Naive thymus-derived CD8-positive, alpha-beta T cell (primary cell): Measurements from ENCODE around the gene INPP5K. TPM values are rescaled to one million over a fixed set of nuclear protein-coding genes. Genes with fewer than 3 reads are reported as not detected.
"Not testable (repeated sequence)": the region's sequence is repeated elsewhere in the genome, so short reads cannot be mapped to it uniquely, and the experiment has no call there.

ENCODE experiments used
- ATAC-seq, 2 donors: fragments of 150-1000 bp; cut with Tn5 transposase in 1 of 2; sonication (Bioruptor Pico), chemical (Tn5 transposase) in 1 of 2; 1 replicate in 1 of 2; 2 replicates in 1 of 2; pipeline ENCODE4 v1.10.0; 2021; ENCODE audit warnings: mild to moderate bottlenecking in 2 of 2, moderate library complexity in 2 of 2
- POLR2A ChIA-PET: fragments of 350-600 bp; sonication (Branson Sonifier 250); formaldehyde crosslinking; loops from one replicate; lab custom pipeline; 2021; ENCODE audit warnings: antibody characterized with exemption; lab: Charles Lee
- DNase-seq, 10 donors: peaks; one replicate each; pipeline versions ENCODE4 v3.0.0 to v3.0.0-alpha.2; 2020 to 2022
- H3K27ac Mint-ChIP-seq, 10 donors: one replicate each; pipeline ENCODE4 v1.8.0; 2020 to 2022; ENCODE audit warnings: mild to moderate bottlenecking in 10 of 10, mixed read lengths in 10 of 10, moderate library complexity in 4 of 10, inconsistent platforms in 1 of 10
- H3K27me3 Mint-ChIP-seq, 5 donors: one replicate each; pipeline ENCODE4 v1.8.0; 2021 to 2022; ENCODE audit warnings: mixed read lengths in 5 of 5
- H3K36me3 Mint-ChIP-seq, 3 donors: one replicate each; pipeline ENCODE4 v1.8.0; 2020 to 2022; ENCODE audit warnings: mixed read lengths in 3 of 3, mild to moderate bottlenecking in 2 of 3, inconsistent platforms in 1 of 3
- H3K4me1 Mint-ChIP-seq, 4 donors: one replicate each; pipeline ENCODE4 v1.8.0; 2021 to 2022; ENCODE audit warnings: mixed read lengths in 4 of 4
- H3K4me3 Mint-ChIP-seq, 10 donors: one replicate each; pipeline ENCODE4 v1.8.0; 2020 to 2022; ENCODE audit warnings: mild to moderate bottlenecking in 10 of 10, mixed read lengths in 10 of 10, moderate library complexity in 6 of 10, inconsistent platforms in 1 of 10
- H3K9me3 Mint-ChIP-seq, 9 donors: one replicate each; pipeline ENCODE4 v1.8.0; 2020 to 2022; ENCODE audit warnings: mixed read lengths in 9 of 9, mild to moderate bottlenecking in 3 of 9, inconsistent platforms in 1 of 9, moderate library complexity in 1 of 9
- polyA plus RNA-seq, 3 donors: library from polyadenylated mRNA; unstranded; fragments of 300-500 nt; fragmentation: Illumina TruSeq; gene quantifications; one replicate each; pipeline ENCODE4 v1.2.3, GENCODE V29; 2021
- total RNA-seq, 8 experiments: library from RNA in 2 of 8; stranded (reverse) in 2 of 8; gene quantifications; one replicate each; pipeline ENCODE4 v1.2.3 and lab custom pipeline; 2021 to 2026

Gene INPP5K
- total and polyA plus RNA-seq, 5 experiments from 2014 or later: 62.0 to 93.8 (median 75.4) TPM

GRCh38 chr17:1515640-1516387, 598 bp downstream of the INPP5K start:
- H3K27me3 Mint-ChIP-seq: no peaks in the 10 kb centered on the region
- H3K9me3 Mint-ChIP-seq: no peaks in the 10 kb centered on the region
- peaks cover 0 to 42% (median 8%) of the 10 kb centered on the region in 3 donors for H3K36me3 Mint-ChIP-seq
- POLR2A ChIA-PET: interaction anchor here (0.6 to 3.8 kb wide), 26 partner anchors 11 to 314 kb away, joined by 3 to 38 read pairs (median 4); partner anchors contain the start of genes CRK, MYO1C, PITPNA and RPA1
- peak overlapping the region; percentile 82 to 95 (median 93) for H3K27ac Mint-ChIP-seq
- H3K4me1 Mint-ChIP-seq: peaks cover 12 to 36% (median 21%) of the 10 kb centered on the region in 4 donors
- DNase-seq (peak in 9 of 10 donors; percentile 36 to 77 (median 46)), ATAC-seq (peak; percentile 19 to 25)
- peak overlapping the region; percentile 81 to 94 (median 91) for H3K4me3 Mint-ChIP-seq

GRCh38 chr17:1512351-1512750, 4.1 kb downstream of the INPP5K start:
- ATAC-seq (no peak), DNase-seq (no peak)
- Mint-ChIP-seq H3K4me1 (peaks cover 18 to 31% (median 26%) of the 10 kb centered on the region in 4 donors), H3K4me3 (no peak overlapping the region), H3K9me3 (no peaks in the 10 kb centered on the region), H3K36me3 (peaks cover 0 to 66% (median 14%) of the 10 kb centered on the region in 3 donors), H3K27ac (peak overlapping the region in 1 of 10 donors; percentile 12), H3K27me3 (no peaks in the 10 kb centered on the region)
- POLR2A ChIA-PET: no interaction called here

GRCh38 chr17:1511756-1512321, 4.6 kb downstream of the INPP5K start:
- Mint-ChIP-seq H3K36me3 (peaks cover 0 to 71% (median 18%) of the 10 kb centered on the region in 3 donors), H3K27ac (no peak overlapping the region), H3K9me3 (no peaks in the 10 kb centered on the region), H3K4me3 (no peak overlapping the region), H3K4me1 (peaks cover 18 to 31% (median 26%) of the 10 kb centered on the region in 4 donors), H3K27me3 (no peaks in the 10 kb centered on the region)
- POLR2A ChIA-PET: no interaction called here
- no peak for DNase-seq
- ATAC-seq: no peak

- Mint-ChIP-seq H3K36me3 (peaks cover 0 to 76% (median 20%) of the 10 kb centered on the region in 3 donors), H3K27me3 (no peaks in the 10 kb centered on the region), H3K4me3 (no peak overlapping the region), H3K27ac (peak overlapping the region in 1 of 10 donors; percentile 35), H3K4me1 (peaks cover 18 to 31% (median 26%) of the 10 kb centered on the region in 4 donors), H3K9me3 (no peaks in the 10 kb centered on the region)
- DNase-seq (no peak), ATAC-seq (no peak)
- POLR2A ChIA-PET: no interaction called here
Measured at GRCh38 chr17:1511290-1511689, 5.1 kb downstream of the INPP5K start.

GRCh38 chr17:1509290-1509881, 7.0 kb downstream of the INPP5K start:
- Mint-ChIP-seq H3K4me3 (no peak overlapping the region), H3K36me3 (peaks cover 0 to 81% (median 20%) of the 10 kb centered on the region in 3 donors), H3K4me1 (peaks cover 13 to 18% (median 14%) of the 10 kb centered on the region in 4 donors), H3K27ac (no peak overlapping the region), H3K9me3 (no peaks in the 10 kb centered on the region), H3K27me3 (no peaks in the 10 kb centered on the region)
- DNase-seq: no peak
- POLR2A ChIA-PET: interaction anchor here (0.7 to 0.9 kb wide), 2 partner anchors 10 to 23 kb away, joined by 3 read pairs; no protein-coding TSS in a partner anchor
- ATAC-seq: no peak

GRCh38 chr17:1508709-1509108, 7.7 kb downstream of the INPP5K start:
- POLR2A ChIA-PET, H3K4me3 Mint-ChIP-seq, ATAC-seq, H3K27ac Mint-ChIP-seq, H3K27me3 Mint-ChIP-seq, DNase-seq, H3K9me3 Mint-ChIP-seq: not testable (repeated sequence)
- peaks cover 9 to 14% (median 11%) of the 10 kb centered on the region in 4 donors for H3K4me1 Mint-ChIP-seq
- peaks cover 0 to 83% (median 18%) of the 10 kb centered on the region in 3 donors for H3K36me3 Mint-ChIP-seq

- Mint-ChIP-seq H3K4me3 (no peak overlapping the region), H3K27me3 (no peaks in the 10 kb centered on the region), H3K36me3 (peaks cover 0 to 69% (median 12%) of the 10 kb centered on the region in 3 donors), H3K27ac (peak overlapping the region in 1 of 10 donors; percentile 80), H3K9me3 (no peaks in the 10 kb centered on the region), H3K4me1 (peaks cover 4 to 12% (median 8%) of the 10 kb centered on the region in 4 donors)
- POLR2A ChIA-PET: interaction anchor here (0.8 kb wide), 1 partner anchor 397 kb away, joined by 3 read pairs; no protein-coding TSS in a partner anchor
- no peak for DNase-seq
- no peak for ATAC-seq
Measured at GRCh38 chr17:1506649-1507267, 9.7 kb downstream of the INPP5K start.

GRCh38 chr17:1505586-1505985, 10.8 kb downstream of the INPP5K start:
- H3K9me3 Mint-ChIP-seq: no peaks in the 10 kb centered on the region
- no peak for ATAC-seq
- H3K4me1 Mint-ChIP-seq: peaks cover 4 to 12% (median 8%) of the 10 kb centered on the region in 4 donors
- POLR2A ChIA-PET: interaction anchor here (1.4 to 2.1 kb wide), 2 partner anchors 11 to 14 kb away, joined by 3 to 6 read pairs; partner anchors contain the start of genes INPP5K and MYO1C
- H3K4me3 Mint-ChIP-seq: no peak overlapping the region
- DNase-seq: no peak
- peak overlapping the region in 2 of 10 donors; percentile 53 to 87 for H3K27ac Mint-ChIP-seq
- H3K36me3 Mint-ChIP-seq: peaks cover 0 to 61% (median 12%) of the 10 kb centered on the region in 3 donors
- H3K27me3 Mint-ChIP-seq: no peaks in the 10 kb centered on the region

- no peak overlapping the region for H3K27ac Mint-ChIP-seq
- no peaks in the 10 kb centered on the region for H3K27me3 Mint-ChIP-seq
Measured at GRCh38 chr17:1504866-1505265, 11.5 kb downstream of the INPP5K start.

GRCh38 chr17:1503699-1504098, 12.7 kb downstream of the INPP5K start:
- POLR2A ChIA-PET: interaction anchor here (0.6 kb wide), 1 partner anchor 128 kb away, joined by 3 read pairs; no protein-coding TSS in a partner anchor
- Mint-ChIP-seq H3K27ac (peak overlapping the region in 2 of 10 donors; percentile 62 to 82), H3K36me3 (peaks cover 0 to 57% (median 6%) of the 10 kb centered on the region in 3 donors), H3K9me3 (no peaks in the 10 kb centered on the region), H3K4me3 (no peak overlapping the region), H3K27me3 (no peaks in the 10 kb centered on the region), H3K4me1 (peaks cover 0 to 5% (median 2%) of the 10 kb centered on the region in 4 donors)
- no peak for DNase-seq
- no peak for ATAC-seq

More at GRCh38 chr17:1504866-1505265, 11.5 kb downstream of the INPP5K start:
- POLR2A ChIA-PET: interaction anchor here (1.4 to 2.1 kb wide), 2 partner anchors 11 to 13 kb away, joined by 3 to 6 read pairs; partner anchors contain the start of genes INPP5K and MYO1C
- Mint-ChIP-seq H3K36me3 (peaks cover 0 to 56% (median 12%) of the 10 kb centered on the region in 3 donors), H3K4me3 (no peak overlapping the region), H3K4me1 (peaks cover 4 to 10% (median 8%) of the 10 kb centered on the region in 4 donors), H3K9me3 (no peaks in the 10 kb centered on the region)
- ATAC-seq (no peak), DNase-seq (no peak)

- Mint-ChIP-seq H3K4me1 (peaks cover 0 to 2% (median 0%) of the 10 kb centered on the region in 4 donors), H3K4me3 (no peak overlapping the region), H3K27ac (peak overlapping the region in 2 of 10 donors; percentile 9 to 67), H3K27me3 (no peaks in the 10 kb centered on the region), H3K36me3 (peaks cover 0 to 43% (median 0%) of the 10 kb centered on the region in 3 donors), H3K9me3 (no peaks in the 10 kb centered on the region)
- POLR2A ChIA-PET: interaction anchor here (0.8 to 1.3 kb wide), 3 partner anchors 9 to 18 kb away, joined by 3 read pairs; partner anchors contain the start of gene INPP5K
- ATAC-seq: no peak
- DNase-seq: no peak
Measured at GRCh38 chr17:1498869-1499268, 17.5 kb downstream of the INPP5K start.
